SK-N-SH (cell line): Measurements from ENCODE around the gene COL10A1. TPM values are rescaled to one million over a fixed set of nuclear protein-coding genes. Genes with fewer than 3 reads are reported as not detected.

Experiments
- CTCF ChIA-PET: fragments of 300-600, 350-600 bp; formaldehyde crosslinking; extraction: SDS; loops from one replicate; lab custom pipeline; 2021; lab: Yijun Ruan, JAX
- POLR2A ChIA-PET: fragments of 350-600 bp; sonication (Branson Sonifier 250); formaldehyde crosslinking; extraction: SDS; loops from one replicate; lab custom pipeline; 2020; ENCODE audit warnings: antibody characterized with exemption, inconsistent platforms; lab: Yijun Ruan, JAX
- DNase-seq: peaks from one replicate; pipeline ENCODE4 v3.0.0; 2012
- H2AFZ ChIP-seq: fragments of 200-600 bp; sonication (generic); 2 replicates; pipeline ENCODE4 v1.8.1; 2016; ENCODE audit warnings: antibody characterized with exemption, mild to moderate bottlenecking, low read depth
- H3F3A ChIP-seq: fragments of 200-600 bp; sonication (generic); replicated peaks from 2 replicates; pipeline ENCODE3; 2016; ENCODE audit warnings: antibody characterized with exemption, mild to moderate bottlenecking; ENCODE audit not compliant: insufficient read depth
- H3K27ac ChIP-seq, 2 experiments: fragments of 200-500 bp in 1 of 2; fragments of 200-600 bp in 1 of 2; sonication (Bioruptor generic) in 1 of 2; sonication (generic), shearing (Covaris generic) in 1 of 2; 2 replicates each; pipeline versions ENCODE4 v1.5.1 to v1.6.1; 2014 to 2016; ENCODE audit warnings: low read depth in 2 of 2, inconsistent platforms in 1 of 2, low read length in 1 of 2, mild to moderate bottlenecking in 1 of 2, mixed read lengths in 1 of 2
- H3K27me3 ChIP-seq: fragments of 200-600 bp; sonication (generic), shearing (Covaris generic); 2 replicates; pipeline ENCODE4 v1.6.1; 2016; ENCODE audit warnings: mixed run types; ENCODE audit not compliant: insufficient read depth
- H3K36me3 ChIP-seq, 2 experiments: fragments of 200-500 bp in 1 of 2; fragments of 200-600 bp in 1 of 2; sonication (Bioruptor generic) in 1 of 2; sonication (generic) in 1 of 2; replicated peaks in 1 of 2; 2 replicates each; pipeline versions ENCODE3 to v1.5.1; 2014 to 2016; ENCODE audit warnings: low read length in 1 of 2, mild to moderate bottlenecking in 1 of 2; ENCODE audit not compliant: insufficient read depth in 2 of 2, control insufficient read depth in 1 of 2
- H3K4me1 ChIP-seq, 2 experiments: fragments of 200-500 bp in 1 of 2; fragments of 200-600 bp in 1 of 2; sonication (Bioruptor generic) in 1 of 2; sonication (generic), shearing (Covaris generic) in 1 of 2; 2 replicates each; pipeline versions ENCODE4 v1.5.1 to v1.6.1; 2014 to 2016; ENCODE audit warnings: low read depth in 1 of 2, low read length in 1 of 2, mixed run types in 1 of 2; ENCODE audit not compliant: insufficient read depth in 2 of 2, control insufficient read depth in 1 of 2
- H3K4me2 ChIP-seq: fragments of 200-600 bp; sonication (generic), shearing (Covaris generic); 2 replicates; pipeline ENCODE4 v1.6.1; 2017; ENCODE audit warnings: mixed run types
- H3K4me3 ChIP-seq, 2 experiments: fragments of 200-500 bp in 1 of 2; fragments of 200-600 bp in 1 of 2; sonication (Bioruptor generic) in 1 of 2; sonication (generic), shearing (Covaris generic) in 1 of 2; 2 replicates each; pipeline versions ENCODE4 v1.5.1 to v1.8.1; 2014 to 2016; ENCODE audit warnings: low read depth in 2 of 2, inconsistent platforms in 1 of 2, low read length in 1 of 2, mild to moderate bottlenecking in 1 of 2, mixed read lengths in 1 of 2, moderate library complexity in 1 of 2
- H3K79me2 ChIP-seq: fragments of 200-600 bp; sonication (generic); 2 replicates; pipeline ENCODE4 v1.8.1; 2017; ENCODE audit warnings: mild to moderate bottlenecking; ENCODE audit not compliant: insufficient read depth
- H3K9ac ChIP-seq: fragments of 200-600 bp; sonication (generic); 2 replicates; pipeline ENCODE4 v1.6.1; 2017; ENCODE audit warnings: mixed run types
- H3K9me2 ChIP-seq: fragments of 200-600 bp; sonication (generic); 2 replicates; pipeline ENCODE4 v1.6.1; 2017; ENCODE audit warnings: mixed run types
- H3K9me3 ChIP-seq: fragments of 200-600 bp; sonication (generic); 2 replicates; pipeline ENCODE4 v1.6.1; 2017; ENCODE audit warnings: mixed run types, mild to moderate bottlenecking, moderate library complexity
- H4K20me1 ChIP-seq: fragments of 200-600 bp; sonication (generic); 2 replicates; pipeline ENCODE4 v1.6.1; 2017; ENCODE audit warnings: mild to moderate bottlenecking, mixed run types; ENCODE audit not compliant: insufficient read depth
- EP300 ChIP-seq, 2 experiments: IDR thresholded peaks; 2 replicates each; pipeline versions ENCODE4 v1.4.0 to v1.6.1; 2012; ENCODE audit warnings: borderline replicate concordance in 1 of 2, low read depth in 1 of 2, low read length in 1 of 2
- FOXJ3 ChIP-seq: sonication (generic); formaldehyde crosslinking; IDR thresholded peaks from 2 replicates; pipeline ENCODE4 v1.5.1; 2020; ENCODE audit warnings: mild to moderate bottlenecking, missing genetic modification reagents
- NRF1 ChIP-seq: IDR thresholded peaks from 2 replicates; pipeline ENCODE4 v1.6.1; 2012; ENCODE audit warnings: low read depth, mild to moderate bottlenecking, low read length
- RAD21 ChIP-seq: IDR thresholded peaks from 2 replicates; pipeline ENCODE4 v1.6.1; 2012; ENCODE audit warnings: mild to moderate bottlenecking, low read length
- SIN3A ChIP-seq: IDR thresholded peaks from 2 replicates; pipeline ENCODE4 v1.6.1; 2012; ENCODE audit warnings: low read depth, mild to moderate bottlenecking, low read length, moderate library complexity, borderline replicate concordance
- TAF1 ChIP-seq: IDR thresholded peaks from 2 replicates; pipeline ENCODE4 v1.6.1; 2012; ENCODE audit warnings: low read depth, mild to moderate bottlenecking, low read length, moderate library complexity, borderline replicate concordance
- TCF12 ChIP-seq: IDR thresholded peaks from 2 replicates; pipeline ENCODE4 v1.4.0; 2012
- WGBS: methylation state at CpG from one replicate; pipeline ENCODE4 v1.1.6; 2017; ENCODE audit warnings: low lambda C conversion rate; 5-methylcytosine and 5-hydroxymethylcytosine counted together
- polyA plus RNA-seq, 3 experiments: library from polyadenylated mRNA; depleted of rRNA; stranded (reverse); fragments of >200 nt; gene quantifications; 2 replicates each; pipeline ENCODE4 v1.2.3, GENCODE V29; 2012
- TF ChIP-seq, protein P1 (sequence below): fragments of 200-600 bp; sonication (generic); IDR thresholded peaks from 2 replicates; pipeline ENCODE4 v1.6.1; 2017; ENCODE audit warnings: antibody characterized with exemption, mild to moderate bottlenecking, moderate library complexity
- TF ChIP-seq, protein P2 (sequence below): IDR thresholded peaks from 2 replicates; pipeline ENCODE4 v1.6.1; 2012; ENCODE audit warnings: mild to moderate bottlenecking, low read depth, low read length, moderate library complexity

The COL10A1 gene
- polyA plus RNA-seq, 1 of the 3 experiments (the other 2 are of a cell fraction) = 5.1 TPM

GRCh38 chr6:116152620-116153019 lies 26.7 kb upstream of the COL10A1 start (continued):
- TF ChIP-seq, protein P1, sequence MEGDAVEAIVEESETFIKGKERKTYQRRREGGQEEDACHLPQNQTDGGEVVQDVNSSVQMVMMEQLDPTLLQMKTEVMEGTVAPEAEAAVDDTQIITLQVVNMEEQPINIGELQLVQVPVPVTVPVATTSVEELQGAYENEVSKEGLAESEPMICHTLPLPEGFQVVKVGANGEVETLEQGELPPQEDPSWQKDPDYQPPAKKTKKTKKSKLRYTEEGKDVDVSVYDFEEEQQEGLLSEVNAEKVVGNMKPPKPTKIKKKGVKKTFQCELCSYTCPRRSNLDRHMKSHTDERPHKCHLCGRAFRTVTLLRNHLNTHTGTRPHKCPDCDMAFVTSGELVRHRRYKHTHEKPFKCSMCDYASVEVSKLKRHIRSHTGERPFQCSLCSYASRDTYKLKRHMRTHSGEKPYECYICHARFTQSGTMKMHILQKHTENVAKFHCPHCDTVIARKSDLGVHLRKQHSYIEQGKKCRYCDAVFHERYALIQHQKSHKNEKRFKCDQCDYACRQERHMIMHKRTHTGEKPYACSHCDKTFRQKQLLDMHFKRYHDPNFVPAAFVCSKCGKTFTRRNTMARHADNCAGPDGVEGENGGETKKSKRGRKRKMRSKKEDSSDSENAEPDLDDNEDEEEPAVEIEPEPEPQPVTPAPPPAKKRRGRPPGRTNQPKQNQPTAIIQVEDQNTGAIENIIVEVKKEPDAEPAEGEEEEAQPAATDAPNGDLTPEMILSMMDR = no peak

DNA sequence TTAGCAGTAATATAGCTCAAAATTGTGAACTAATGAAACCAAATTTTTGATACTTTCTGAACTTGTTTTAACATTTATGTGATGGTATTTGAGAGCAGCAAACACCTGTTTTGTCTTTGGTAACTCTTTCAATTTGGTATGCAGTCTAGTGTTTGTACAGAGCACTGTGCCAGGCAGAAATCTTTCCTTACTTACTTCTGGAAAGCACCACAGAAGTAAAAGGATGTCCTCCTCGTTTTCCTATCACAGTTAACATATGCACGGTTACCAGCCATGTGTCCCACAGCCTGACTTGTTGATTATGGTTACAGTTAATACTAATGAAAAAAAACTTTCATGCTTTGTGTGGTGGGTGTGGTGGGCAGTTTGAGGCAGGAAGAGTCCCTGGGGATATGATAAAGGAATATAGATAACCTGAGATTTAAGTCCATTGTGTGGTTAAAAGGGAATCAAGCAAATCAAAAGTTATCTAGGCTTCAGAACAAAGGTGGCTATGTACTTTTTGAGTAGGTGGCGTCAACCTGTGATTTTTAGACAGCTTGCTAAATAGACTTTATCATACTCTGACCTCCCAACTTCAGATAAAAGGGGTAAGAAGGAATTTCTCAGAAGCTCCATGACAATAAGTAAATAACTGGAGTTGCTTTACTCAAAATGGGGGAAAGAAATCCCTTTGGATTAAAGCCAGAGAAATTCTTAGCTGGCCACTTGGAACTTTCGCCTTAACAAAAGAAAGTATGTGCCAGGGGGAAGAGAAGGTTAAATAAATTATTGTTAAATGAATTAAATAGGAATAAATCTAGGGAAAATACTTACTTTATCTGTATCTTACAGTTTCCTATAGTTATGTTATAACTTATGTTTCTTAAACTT lies 20.1 kb upstream of the COL10A1 start:
- Histone ChIP-seq H3K4me3 (no peak overlapping the region), H3K79me2 (no peaks in the 10 kb centered on the region), H3K4me1 (no peaks in the 10 kb centered on the region; a peak in 1 of 4 replicates), H3F3A (peaks cover 5% of the 10 kb centered on the region), H3K9ac (no peak overlapping the region), H3K4me2 (no peak overlapping the region), H3K36me3 (peaks cover 0 to under 1% of the 10 kb centered on the region in 2 experiments), H3K9me2 (no peaks in the 10 kb centered on the region), H4K20me1 (no peaks in the 10 kb centered on the region), H3K9me3 (no peaks in the 10 kb centered on the region), H2AFZ (no peak overlapping the region), H3K27me3 (no peaks in the 10 kb centered on the region), H3K27ac (no peak overlapping the region)
- 88% methylated on average over 4 of the region's 4 CpGs for WGBS
- CTCF ChIA-PET = interaction anchor here (1.0 kb wide), 2 partner anchors 34 to 70 kb away, joined by 3 read pairs; no protein-coding TSS in a partner anchor
- no peak for TF ChIP-seq TAF1
- TF ChIP-seq, protein P2, sequence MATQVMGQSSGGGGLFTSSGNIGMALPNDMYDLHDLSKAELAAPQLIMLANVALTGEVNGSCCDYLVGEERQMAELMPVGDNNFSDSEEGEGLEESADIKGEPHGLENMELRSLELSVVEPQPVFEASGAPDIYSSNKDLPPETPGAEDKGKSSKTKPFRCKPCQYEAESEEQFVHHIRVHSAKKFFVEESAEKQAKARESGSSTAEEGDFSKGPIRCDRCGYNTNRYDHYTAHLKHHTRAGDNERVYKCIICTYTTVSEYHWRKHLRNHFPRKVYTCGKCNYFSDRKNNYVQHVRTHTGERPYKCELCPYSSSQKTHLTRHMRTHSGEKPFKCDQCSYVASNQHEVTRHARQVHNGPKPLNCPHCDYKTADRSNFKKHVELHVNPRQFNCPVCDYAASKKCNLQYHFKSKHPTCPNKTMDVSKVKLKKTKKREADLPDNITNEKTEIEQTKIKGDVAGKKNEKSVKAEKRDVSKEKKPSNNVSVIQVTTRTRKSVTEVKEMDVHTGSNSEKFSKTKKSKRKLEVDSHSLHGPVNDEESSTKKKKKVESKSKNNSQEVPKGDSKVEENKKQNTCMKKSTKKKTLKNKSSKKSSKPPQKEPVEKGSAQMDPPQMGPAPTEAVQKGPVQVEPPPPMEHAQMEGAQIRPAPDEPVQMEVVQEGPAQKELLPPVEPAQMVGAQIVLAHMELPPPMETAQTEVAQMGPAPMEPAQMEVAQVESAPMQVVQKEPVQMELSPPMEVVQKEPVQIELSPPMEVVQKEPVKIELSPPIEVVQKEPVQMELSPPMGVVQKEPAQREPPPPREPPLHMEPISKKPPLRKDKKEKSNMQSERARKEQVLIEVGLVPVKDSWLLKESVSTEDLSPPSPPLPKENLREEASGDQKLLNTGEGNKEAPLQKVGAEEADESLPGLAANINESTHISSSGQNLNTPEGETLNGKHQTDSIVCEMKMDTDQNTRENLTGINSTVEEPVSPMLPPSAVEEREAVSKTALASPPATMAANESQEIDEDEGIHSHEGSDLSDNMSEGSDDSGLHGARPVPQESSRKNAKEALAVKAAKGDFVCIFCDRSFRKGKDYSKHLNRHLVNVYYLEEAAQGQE = no peak
- TF ChIP-seq EP300 (IDR thresholded peaks at IDR 0.05; ENCODE audit: borderline replicate concordance in 1 of 2, low read depth in 1 of 2, low read length in 1 of 2) = no peak
- no peak for TF ChIP-seq NRF1
- TF ChIP-seq TCF12 = no peak
- no peak for TF ChIP-seq SIN3A
- no peak for TF ChIP-seq RAD21
- TF ChIP-seq FOXJ3 (CRISPR knock-in tag) = no peak
- POLR2A ChIA-PET = no interaction called here
- DNase-seq = no peak
